HG03575 (cell line): ENCODE data around the gene TFDP2.
"Not testable (repeated sequence)": the region's sequence is repeated elsewhere in the genome, so short reads cannot be mapped to it uniquely, and the experiment has no call there.

Experiments used
- ATAC-seq: cut with Tn5 transposase; IDR thresholded peaks from one replicate; pipeline ENCODE4 v1.9.1; 2021; ENCODE audit not compliant: unreplicated experiment, insufficient number of reproducible peaks, low FRiP score; ENCODE audit errors: extremely low read depth

TFDP2 gene

DNA sequence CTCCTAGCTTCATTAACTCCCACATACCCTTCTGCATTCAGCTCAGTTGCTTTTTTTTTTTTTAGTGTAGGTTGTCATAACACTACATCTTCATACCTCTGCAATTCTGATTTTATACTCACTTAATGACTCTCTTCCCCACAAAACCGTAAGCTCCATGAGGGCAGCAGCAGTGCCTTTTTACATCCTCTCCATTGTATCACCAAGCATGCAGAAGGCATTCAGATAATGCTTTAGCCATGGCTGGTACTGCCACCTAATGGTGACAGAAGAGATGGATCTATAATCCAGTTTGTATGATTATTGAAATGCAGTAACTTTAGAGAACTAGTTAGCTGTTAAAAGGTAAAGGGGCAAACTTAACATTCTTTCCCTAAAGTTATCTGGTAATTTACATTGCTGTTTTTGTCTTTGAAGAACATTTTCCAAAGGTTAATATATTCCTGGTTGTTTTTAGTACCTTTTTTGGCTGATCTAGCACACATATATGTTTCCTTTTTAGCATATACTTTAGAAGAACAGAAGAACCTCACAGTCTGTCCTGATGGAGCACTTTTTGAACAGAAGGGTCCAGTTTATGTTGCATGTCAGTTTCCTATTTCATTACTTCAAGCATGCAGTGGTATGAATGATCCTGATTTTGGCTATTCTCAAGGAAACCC lies 236.1 kb downstream of the TFDP2 start:
- ATAC-seq, result no peak

- ATAC-seq, result not testable (repeated sequence)
Observed at GRCh38 chr3:141909986-141910385, 239.4 kb downstream of the TFDP2 start.

DNA sequence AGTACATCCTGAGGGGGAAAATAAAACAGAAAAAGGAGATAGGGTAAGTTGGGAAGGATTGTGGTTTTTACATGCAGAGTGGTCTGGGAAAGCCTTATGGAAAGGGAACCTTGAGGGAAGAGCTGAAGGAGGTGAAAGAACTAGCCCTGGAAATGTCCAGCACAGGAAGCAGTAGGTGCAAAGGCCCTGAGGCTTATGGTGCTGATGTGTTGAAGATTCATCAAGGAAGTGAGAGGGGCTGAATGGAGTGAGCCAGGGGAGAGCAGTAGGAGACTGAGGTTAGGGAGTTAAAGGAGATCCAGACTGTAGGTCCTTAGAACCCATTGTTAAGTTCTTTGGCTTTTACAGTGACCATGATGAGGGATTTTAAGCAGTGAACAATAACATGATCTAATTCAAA lies 239.9 kb downstream of the TFDP2 start:
- no peak for ATAC-seq

GRCh38 chr3:141905129-141905528 lies 244.2 kb downstream of the TFDP2 start:
- no peak for ATAC-seq

- no peak for ATAC-seq
Observed at GRCh38 chr3:141904203-141904602, 245.1 kb downstream of the TFDP2 start.

- no peak for ATAC-seq
Observed at GRCh38 chr3:141901914-141902313, 247.4 kb downstream of the TFDP2 start.

GRCh38 chr3:141900343-141900742 lies 249.0 kb downstream of the TFDP2 start:
- ATAC-seq, result no peak

DNA sequence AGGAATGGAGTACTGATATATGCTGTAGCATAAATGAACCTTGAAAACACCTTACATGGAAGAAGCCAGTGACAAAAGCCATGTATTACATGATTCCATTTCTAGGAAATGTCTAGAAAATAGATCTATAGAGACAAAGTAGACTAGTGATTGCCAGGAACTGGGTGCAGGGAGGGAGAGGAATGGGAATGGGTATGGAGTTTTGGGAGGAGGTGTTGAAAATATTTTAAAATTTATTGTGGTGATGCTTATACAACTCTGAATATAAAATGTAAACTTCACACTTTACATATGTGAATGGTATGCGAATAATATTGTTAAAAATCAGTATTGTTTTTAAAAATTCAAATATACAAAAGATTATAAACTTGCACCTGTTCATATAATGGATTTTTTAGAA lies 250.4 kb downstream of the TFDP2 start:
- ATAC-seq, result no peak

- ATAC-seq, result no peak
Observed at GRCh38 chr3:141895731-141896130, 253.6 kb downstream of the TFDP2 start.

DNA sequence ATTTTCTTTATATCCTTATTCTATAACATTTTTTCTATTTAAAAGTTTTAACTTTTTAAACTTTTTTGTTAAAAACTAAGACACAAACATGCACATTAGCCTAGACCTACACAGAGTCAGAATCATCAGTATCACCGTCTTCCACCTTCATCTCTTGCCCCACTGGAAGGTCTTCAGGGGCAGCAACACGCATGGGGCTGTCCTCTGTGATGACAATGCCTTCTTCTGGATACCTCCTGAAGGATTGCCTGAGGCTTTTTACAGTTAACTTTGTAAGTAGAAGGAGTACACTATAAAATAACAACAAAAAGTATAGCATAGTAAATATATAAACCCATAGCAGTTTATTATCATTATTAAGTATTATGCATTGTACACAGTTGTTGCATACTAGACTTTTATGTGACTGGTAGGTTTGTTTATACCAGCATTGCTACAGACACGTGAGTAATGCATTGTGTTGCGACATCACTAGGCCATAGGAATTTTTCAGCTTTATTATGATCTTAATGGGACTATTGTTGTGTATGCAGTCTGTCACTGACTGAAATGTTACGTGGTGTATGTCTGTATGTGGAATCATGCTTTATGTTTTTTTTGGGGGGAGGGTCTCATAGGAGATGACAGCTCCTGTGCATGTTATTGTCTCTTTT lies 254.7 kb downstream of the TFDP2 start:
- ATAC-seq, result no peak
